ENCODE results near the gene MYO18B.

DNA sequence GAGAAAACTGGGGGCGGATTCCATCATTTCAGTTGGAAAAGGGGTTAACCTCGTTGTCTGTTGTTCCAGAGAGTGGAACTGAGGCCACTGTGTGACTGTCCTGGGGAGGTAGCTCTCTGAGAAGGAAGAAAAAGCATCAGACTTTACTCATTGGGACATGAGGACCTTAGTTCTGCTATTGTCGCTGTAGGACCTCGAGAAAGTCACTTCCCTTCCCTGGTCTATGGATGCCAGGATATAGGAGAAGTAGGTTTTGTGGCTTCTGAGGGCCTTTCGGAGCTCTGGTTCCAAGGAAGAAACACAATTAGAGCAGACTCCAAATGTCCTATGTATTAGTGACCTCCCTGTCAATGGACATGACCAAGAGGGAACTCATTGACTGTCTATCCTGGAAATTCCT lies 6.2 kb downstream of the MYO18B start:
- TF ChIP-seq POLR2AphosphoS5 (IDR thresholded peaks at IDR 0.05; ENCODE audit: low read depth, low read length) (no peak), SIN3A (IDR thresholded peaks at IDR 0.05; ENCODE audit: borderline replicate concordance, insufficient read depth, low read length) (no peak), TAF1 (IDR thresholded peaks at IDR 0.05; ENCODE audit: borderline replicate concordance, insufficient read depth, low read length) (no peak), FOXP2 (optimal IDR thresholded peaks at IDR 0.05; ENCODE audit: borderline replicate concordance, extremely low read depth, extremely low read length, insufficient read depth) (no peak)
- TF ChIP-seq, protein P1, sequence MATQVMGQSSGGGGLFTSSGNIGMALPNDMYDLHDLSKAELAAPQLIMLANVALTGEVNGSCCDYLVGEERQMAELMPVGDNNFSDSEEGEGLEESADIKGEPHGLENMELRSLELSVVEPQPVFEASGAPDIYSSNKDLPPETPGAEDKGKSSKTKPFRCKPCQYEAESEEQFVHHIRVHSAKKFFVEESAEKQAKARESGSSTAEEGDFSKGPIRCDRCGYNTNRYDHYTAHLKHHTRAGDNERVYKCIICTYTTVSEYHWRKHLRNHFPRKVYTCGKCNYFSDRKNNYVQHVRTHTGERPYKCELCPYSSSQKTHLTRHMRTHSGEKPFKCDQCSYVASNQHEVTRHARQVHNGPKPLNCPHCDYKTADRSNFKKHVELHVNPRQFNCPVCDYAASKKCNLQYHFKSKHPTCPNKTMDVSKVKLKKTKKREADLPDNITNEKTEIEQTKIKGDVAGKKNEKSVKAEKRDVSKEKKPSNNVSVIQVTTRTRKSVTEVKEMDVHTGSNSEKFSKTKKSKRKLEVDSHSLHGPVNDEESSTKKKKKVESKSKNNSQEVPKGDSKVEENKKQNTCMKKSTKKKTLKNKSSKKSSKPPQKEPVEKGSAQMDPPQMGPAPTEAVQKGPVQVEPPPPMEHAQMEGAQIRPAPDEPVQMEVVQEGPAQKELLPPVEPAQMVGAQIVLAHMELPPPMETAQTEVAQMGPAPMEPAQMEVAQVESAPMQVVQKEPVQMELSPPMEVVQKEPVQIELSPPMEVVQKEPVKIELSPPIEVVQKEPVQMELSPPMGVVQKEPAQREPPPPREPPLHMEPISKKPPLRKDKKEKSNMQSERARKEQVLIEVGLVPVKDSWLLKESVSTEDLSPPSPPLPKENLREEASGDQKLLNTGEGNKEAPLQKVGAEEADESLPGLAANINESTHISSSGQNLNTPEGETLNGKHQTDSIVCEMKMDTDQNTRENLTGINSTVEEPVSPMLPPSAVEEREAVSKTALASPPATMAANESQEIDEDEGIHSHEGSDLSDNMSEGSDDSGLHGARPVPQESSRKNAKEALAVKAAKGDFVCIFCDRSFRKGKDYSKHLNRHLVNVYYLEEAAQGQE (IDR thresholded peaks at IDR 0.05; ENCODE audit: insufficient read depth in 1 of 2, low read depth in 2 of 2, low read length in 2 of 2): no peak

Data from PFSK-1 (cell line).